ENCODE data around the gene KRTAP12-2.
"Not testable (repeated sequence)": the region's sequence is repeated elsewhere in the genome, so short reads cannot be mapped to it uniquely, and the experiment has no call there.

DNA sequence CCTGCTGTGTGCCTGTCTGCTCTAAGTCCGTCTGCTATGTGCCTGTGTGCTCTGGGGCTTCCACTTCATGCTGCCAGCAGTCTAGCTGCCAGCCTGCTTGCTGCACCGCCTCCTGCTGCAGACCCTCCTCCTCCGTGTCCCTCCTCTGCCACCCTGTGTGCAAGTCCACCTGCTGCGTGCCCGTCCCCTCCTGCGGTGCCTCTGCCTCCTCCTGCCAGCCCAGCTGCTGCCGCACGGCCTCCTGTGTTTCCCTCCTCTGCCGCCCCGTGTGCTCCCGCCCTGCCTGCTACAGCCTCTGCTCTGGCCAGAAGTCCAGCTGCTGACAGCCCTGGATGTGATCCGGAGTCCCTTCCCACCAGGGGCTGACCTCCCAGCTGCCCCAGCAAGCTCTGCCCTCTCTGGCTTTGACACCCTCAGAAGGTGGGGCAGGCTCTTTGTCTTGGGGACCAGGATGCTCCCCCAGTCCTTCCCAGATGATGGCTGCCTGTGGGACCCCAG is 28.8 kb downstream of the KRTAP12-2 start:
- TF ChIP-seq POLR2A (IDR thresholded peaks at IDR 0.05): not testable (repeated sequence)
- TF ChIP-seq, protein P1, sequence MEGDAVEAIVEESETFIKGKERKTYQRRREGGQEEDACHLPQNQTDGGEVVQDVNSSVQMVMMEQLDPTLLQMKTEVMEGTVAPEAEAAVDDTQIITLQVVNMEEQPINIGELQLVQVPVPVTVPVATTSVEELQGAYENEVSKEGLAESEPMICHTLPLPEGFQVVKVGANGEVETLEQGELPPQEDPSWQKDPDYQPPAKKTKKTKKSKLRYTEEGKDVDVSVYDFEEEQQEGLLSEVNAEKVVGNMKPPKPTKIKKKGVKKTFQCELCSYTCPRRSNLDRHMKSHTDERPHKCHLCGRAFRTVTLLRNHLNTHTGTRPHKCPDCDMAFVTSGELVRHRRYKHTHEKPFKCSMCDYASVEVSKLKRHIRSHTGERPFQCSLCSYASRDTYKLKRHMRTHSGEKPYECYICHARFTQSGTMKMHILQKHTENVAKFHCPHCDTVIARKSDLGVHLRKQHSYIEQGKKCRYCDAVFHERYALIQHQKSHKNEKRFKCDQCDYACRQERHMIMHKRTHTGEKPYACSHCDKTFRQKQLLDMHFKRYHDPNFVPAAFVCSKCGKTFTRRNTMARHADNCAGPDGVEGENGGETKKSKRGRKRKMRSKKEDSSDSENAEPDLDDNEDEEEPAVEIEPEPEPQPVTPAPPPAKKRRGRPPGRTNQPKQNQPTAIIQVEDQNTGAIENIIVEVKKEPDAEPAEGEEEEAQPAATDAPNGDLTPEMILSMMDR (IDR thresholded peaks at IDR 0.05): not testable (repeated sequence)
